ENCODE results near the gene DOCK7.
"Not testable (repeated sequence)": the region's sequence is repeated elsewhere in the genome, so short reads cannot be mapped to it uniquely, and the experiment has no call there.

DOCK7 gene

GRCh38 chr1:62687903-62688686, at the start of gene DOCK7:
Gene DOCK7 (minus strand): TSS chr1:62688386. CDS start chr1:62688264, 122 bp downstream.
- DNase-seq = peak; percentile 51

GRCh38 chr1:62735491-62736171, 47.4 kb upstream of the DOCK7 start:
- DNase-seq = no peak

GRCh38 chr1:62732331-62732730, 44.1 kb upstream of the DOCK7 start:
- no peak for DNase-seq

GRCh38 chr1:62728963-62729362, 40.8 kb upstream of the DOCK7 start:
- no peak for DNase-seq

- DNase-seq = no peak
These were observed 39.6 kb upstream of the DOCK7 start for GRCh38 chr1:62727656-62728407.

GRCh38 chr1:62726011-62726442, 37.8 kb upstream of the DOCK7 start:
- DNase-seq = no peak

GRCh38 chr1:62725255-62725654, 37.1 kb upstream of the DOCK7 start:
- no peak for DNase-seq

- DNase-seq = no peak
These were observed 36.2 kb upstream of the DOCK7 start for GRCh38 chr1:62724430-62724829.

GRCh38 chr1:62723883-62724282, 35.7 kb upstream of the DOCK7 start:
- DNase-seq = no peak

GRCh38 chr1:62722796-62723195, 34.6 kb upstream of the DOCK7 start:
- no peak for DNase-seq

- no peak for DNase-seq
These were observed 32.9 kb upstream of the DOCK7 start for GRCh38 chr1:62720946-62721554.

- not testable (repeated sequence) for DNase-seq
These were observed 30.2 kb upstream of the DOCK7 start for GRCh38 chr1:62718400-62718799.

- no peak for DNase-seq
These were observed 29.3 kb upstream of the DOCK7 start for GRCh38 chr1:62717483-62717882.

- no peak for DNase-seq
These were observed 28.2 kb upstream of the DOCK7 start for GRCh38 chr1:62716397-62716796.

- DNase-seq = no peak
These were observed 24.4 kb upstream of the DOCK7 start for GRCh38 chr1:62712336-62713243.

GRCh38 chr1:62707744-62708120, 19.5 kb upstream of the DOCK7 start:
- no peak for DNase-seq

- no peak for DNase-seq
These were observed 19.0 kb upstream of the DOCK7 start for GRCh38 chr1:62706985-62707743.

GRCh38 chr1:62698161-62698560, 10.0 kb upstream of the DOCK7 start:
- DNase-seq = not testable (repeated sequence)

GRCh38 chr1:62694479-62694878, 6.3 kb upstream of the DOCK7 start:
- DNase-seq = not testable (repeated sequence)

GRCh38 chr1:62693123-62693522, 4.9 kb upstream of the DOCK7 start:
- DNase-seq = no peak
